Ishikawa (cell line): ENCODE measurements around the gene PDE10A.

Experiments
- CEBPB ChIP-seq: IDR thresholded peaks from 2 replicates; pipeline ENCODE4 v1.6.1; 2012
- EGR1 ChIP-seq: IDR thresholded peaks from 2 replicates; pipeline ENCODE4 v1.6.1; 2012
- EP300 ChIP-seq: IDR thresholded peaks from 2 replicates; pipeline ENCODE4 v1.6.1; 2012; ENCODE audit warnings: borderline replicate concordance
- FOXM1 ChIP-seq: IDR thresholded peaks from 2 replicates; pipeline ENCODE4 v1.6.1; 2012; ENCODE audit warnings: low read depth, borderline replicate concordance
- NFIC ChIP-seq: IDR thresholded peaks from 2 replicates; pipeline ENCODE4 v1.6.1; 2012
- RAD21 ChIP-seq: IDR thresholded peaks from 2 replicates; pipeline ENCODE4 v1.6.1; 2012; ENCODE audit warnings: low read depth
- TAF1 ChIP-seq: IDR thresholded peaks from 2 replicates; pipeline ENCODE4 v1.6.1; 2012; ENCODE audit warnings: low read depth, mild to moderate bottlenecking
- TCF12 ChIP-seq: IDR thresholded peaks from 2 replicates; pipeline ENCODE4 v1.6.1; 2012; ENCODE audit warnings: low read depth
- YY1 ChIP-seq: IDR thresholded peaks from 2 replicates; pipeline ENCODE4 v1.6.1; 2012; ENCODE audit warnings: low read depth
- ZBTB7A ChIP-seq: IDR thresholded peaks from 2 replicates; pipeline ENCODE4 v1.6.1; 2012; ENCODE audit warnings: low read depth
- TF ChIP-seq, protein P1 (sequence below): IDR thresholded peaks from 2 replicates; pipeline ENCODE4 v1.6.1; 2012; ENCODE audit warnings: low read depth, mild to moderate bottlenecking
- TF ChIP-seq, protein P2 (sequence below): IDR thresholded peaks from 2 replicates; pipeline ENCODE4 v1.6.1; 2012
- TF ChIP-seq, protein P3 (sequence below): IDR thresholded peaks from 2 replicates; pipeline ENCODE4 v1.6.1; 2012

The PDE10A gene

GRCh38 chr6:165605901-165606739 lies 56.9 kb downstream of the PDE10A start:
- TF ChIP-seq, protein P1, sequence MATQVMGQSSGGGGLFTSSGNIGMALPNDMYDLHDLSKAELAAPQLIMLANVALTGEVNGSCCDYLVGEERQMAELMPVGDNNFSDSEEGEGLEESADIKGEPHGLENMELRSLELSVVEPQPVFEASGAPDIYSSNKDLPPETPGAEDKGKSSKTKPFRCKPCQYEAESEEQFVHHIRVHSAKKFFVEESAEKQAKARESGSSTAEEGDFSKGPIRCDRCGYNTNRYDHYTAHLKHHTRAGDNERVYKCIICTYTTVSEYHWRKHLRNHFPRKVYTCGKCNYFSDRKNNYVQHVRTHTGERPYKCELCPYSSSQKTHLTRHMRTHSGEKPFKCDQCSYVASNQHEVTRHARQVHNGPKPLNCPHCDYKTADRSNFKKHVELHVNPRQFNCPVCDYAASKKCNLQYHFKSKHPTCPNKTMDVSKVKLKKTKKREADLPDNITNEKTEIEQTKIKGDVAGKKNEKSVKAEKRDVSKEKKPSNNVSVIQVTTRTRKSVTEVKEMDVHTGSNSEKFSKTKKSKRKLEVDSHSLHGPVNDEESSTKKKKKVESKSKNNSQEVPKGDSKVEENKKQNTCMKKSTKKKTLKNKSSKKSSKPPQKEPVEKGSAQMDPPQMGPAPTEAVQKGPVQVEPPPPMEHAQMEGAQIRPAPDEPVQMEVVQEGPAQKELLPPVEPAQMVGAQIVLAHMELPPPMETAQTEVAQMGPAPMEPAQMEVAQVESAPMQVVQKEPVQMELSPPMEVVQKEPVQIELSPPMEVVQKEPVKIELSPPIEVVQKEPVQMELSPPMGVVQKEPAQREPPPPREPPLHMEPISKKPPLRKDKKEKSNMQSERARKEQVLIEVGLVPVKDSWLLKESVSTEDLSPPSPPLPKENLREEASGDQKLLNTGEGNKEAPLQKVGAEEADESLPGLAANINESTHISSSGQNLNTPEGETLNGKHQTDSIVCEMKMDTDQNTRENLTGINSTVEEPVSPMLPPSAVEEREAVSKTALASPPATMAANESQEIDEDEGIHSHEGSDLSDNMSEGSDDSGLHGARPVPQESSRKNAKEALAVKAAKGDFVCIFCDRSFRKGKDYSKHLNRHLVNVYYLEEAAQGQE, result no peak
- TF ChIP-seq ZBTB7A, result no peak
- TF ChIP-seq, protein P2, sequence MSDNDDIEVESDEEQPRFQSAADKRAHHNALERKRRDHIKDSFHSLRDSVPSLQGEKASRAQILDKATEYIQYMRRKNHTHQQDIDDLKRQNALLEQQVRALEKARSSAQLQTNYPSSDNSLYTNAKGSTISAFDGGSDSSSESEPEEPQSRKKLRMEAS, result no peak
- no peak for TF ChIP-seq TCF12
- no peak for TF ChIP-seq TAF1
- TF ChIP-seq, protein P3, sequence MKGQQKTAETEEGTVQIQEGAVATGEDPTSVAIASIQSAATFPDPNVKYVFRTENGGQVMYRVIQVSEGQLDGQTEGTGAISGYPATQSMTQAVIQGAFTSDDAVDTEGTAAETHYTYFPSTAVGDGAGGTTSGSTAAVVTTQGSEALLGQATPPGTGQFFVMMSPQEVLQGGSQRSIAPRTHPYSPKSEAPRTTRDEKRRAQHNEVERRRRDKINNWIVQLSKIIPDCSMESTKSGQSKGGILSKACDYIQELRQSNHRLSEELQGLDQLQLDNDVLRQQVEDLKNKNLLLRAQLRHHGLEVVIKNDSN, result no peak
- no peak for TF ChIP-seq RAD21

DNA sequence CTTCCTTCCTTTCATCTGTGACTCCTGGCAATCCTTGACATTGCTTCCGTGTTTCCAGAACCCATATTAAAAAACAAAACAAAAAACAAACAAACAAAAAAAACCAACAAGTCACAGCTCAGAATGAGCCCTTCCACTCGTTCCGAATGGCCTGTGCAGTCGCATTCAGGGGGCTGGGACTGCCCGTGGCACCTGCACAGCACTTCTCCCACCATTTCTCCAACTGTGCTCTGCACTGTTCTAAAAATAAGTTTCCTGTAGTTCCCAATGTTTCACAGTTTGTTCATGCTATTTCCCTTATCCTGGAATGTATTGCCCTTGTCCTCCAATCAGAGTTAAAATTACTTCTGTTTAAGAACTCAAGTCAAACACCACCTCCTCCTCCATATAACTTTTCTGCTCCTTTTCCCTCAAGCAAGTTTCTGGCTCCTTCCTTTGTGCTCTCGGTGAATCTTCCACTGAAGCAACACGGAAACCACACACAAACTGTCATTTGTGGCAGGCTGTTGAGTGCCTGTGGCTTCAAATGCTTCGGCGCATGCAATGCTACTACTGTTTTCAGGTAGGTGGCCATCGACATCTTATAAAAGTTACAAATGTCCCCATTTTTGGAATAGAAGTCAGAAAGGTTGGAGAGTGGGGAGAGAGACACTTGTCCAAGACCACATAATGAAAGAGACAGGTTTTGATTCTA lies 57.7 kb downstream of the PDE10A start:
- TF ChIP-seq NFIC, result no peak
- no peak for TF ChIP-seq CEBPB
- TF ChIP-seq EP300, result no peak
- no peak for TF ChIP-seq YY1
- TF ChIP-seq ZBTB7A, result no peak
- TF ChIP-seq TCF12, result no peak
- TF ChIP-seq, protein P3, result no peak
- TF ChIP-seq EGR1, result no peak
- TF ChIP-seq, protein P1, result no peak

DNA sequence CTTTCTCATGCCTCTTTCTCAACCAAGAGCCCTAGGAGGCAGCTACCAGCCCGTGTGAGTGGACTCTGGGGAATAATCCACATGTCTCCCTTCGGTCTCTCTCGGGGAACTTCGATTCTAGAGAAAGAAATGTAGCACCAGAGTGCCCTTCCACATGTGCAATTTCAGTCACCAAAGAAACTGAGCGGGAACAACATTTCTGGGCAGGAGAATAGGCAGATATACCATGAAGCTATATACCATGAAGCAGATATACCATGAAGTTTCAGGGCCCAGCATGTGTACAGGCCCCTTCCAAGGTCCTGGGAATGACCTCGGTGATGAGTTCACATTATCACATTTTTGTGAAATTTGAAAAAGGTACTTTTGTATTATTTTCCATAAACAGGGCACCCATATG lies 60.8 kb downstream of the PDE10A start:
- TF ChIP-seq EGR1 (no peak), FOXM1 (no peak), RAD21 (no peak), TAF1 (no peak), EP300 (no peak)
- TF ChIP-seq, protein P2, result no peak
- TF ChIP-seq, protein P1, result no peak

DNA sequence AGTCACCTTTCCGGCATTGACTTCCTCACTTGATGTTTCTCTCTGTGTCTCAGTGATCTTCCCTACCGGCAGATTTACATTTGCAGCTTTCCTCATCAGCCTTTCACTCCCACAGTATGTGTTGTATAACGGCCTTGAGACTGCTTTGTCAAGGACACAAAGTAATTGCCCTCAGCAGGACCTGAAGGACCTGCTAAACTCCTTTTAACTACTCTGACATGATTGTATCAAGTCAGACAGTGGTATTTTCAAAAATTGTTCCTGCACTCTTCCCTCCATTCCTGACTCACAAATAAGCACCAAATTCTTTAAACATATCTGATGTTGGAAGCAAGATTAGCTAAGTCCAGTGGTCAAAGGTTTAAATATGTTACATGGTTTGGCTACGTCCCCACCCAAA lies 62.4 kb downstream of the PDE10A start:
- TF ChIP-seq RAD21 (no peak), EP300 (no peak), CEBPB (no peak), YY1 (no peak), FOXM1 (no peak), TAF1 (no peak)
- TF ChIP-seq, protein P2, result no peak
